K562 (cell line): ENCODE data around the gene USP16. TPM values are rescaled to one million over a fixed set of nuclear protein-coding genes. Genes with fewer than 3 reads are reported as not detected.

Source experiments
- BDP1 ChIP-seq: IDR thresholded peaks from 3 replicates; pipeline ENCODE4 v1.6.1; 2011; ENCODE audit not compliant: insufficient read length, insufficient read depth
- C11orf30 ChIP-seq: fragments of 450-650 bp; IDR thresholded peaks from 2 replicates; pipeline ENCODE4 v1.6.1; 2016; ENCODE audit warnings: low read depth, mild to moderate bottlenecking
- CEBPB ChIP-seq: fragments of 450-650 bp; IDR thresholded peaks from 2 replicates; pipeline ENCODE4 v1.6.1; 2016; ENCODE audit warnings: missing genetic modification characterization, missing compliant biosample characterization
- ETV6 ChIP-seq, 3 experiments: fragments of 150-350 bp in 1 of 3; sonication (generic) in 1 of 3; formaldehyde crosslinking in 1 of 3; IDR thresholded peaks; 2 replicates each; pipeline versions ENCODE4 v1.6.1 to v1.8.0; 2014 to 2022; ENCODE audit warnings: borderline replicate concordance in 2 of 3, low read depth in 2 of 3, antibody characterized with exemption in 1 of 3, low read length in 1 of 3, mild to moderate bottlenecking in 1 of 3, missing genetic modification reagents in 1 of 3
- EWSR1 ChIP-seq: fragments of 450-650 bp; IDR thresholded peaks from 2 replicates; pipeline ENCODE4 v1.6.1; 2018; ENCODE audit warnings: borderline replicate concordance, mild to moderate bottlenecking, low read depth, moderate library complexity; ENCODE audit not compliant: partially characterized antibody
- FIP1L1 ChIP-seq: fragments of 200-400 bp; formaldehyde crosslinking; IDR thresholded peaks from 2 replicates; pipeline ENCODE4 v1.6.1; 2018; ENCODE audit warnings: mild to moderate bottlenecking, low read depth, low read length; ENCODE audit not compliant: poor library complexity, severe bottlenecking
- FOXJ3 ChIP-seq: sonication (generic); formaldehyde crosslinking; IDR thresholded peaks from 2 replicates; pipeline ENCODE4 v1.4.0; 2020; ENCODE audit warnings: mild to moderate bottlenecking, missing genetic modification reagents
- FUS ChIP-seq: fragments of 200-400 bp; formaldehyde crosslinking; optimal IDR thresholded peaks from 2 replicates; pipeline ENCODE3; 2017; ENCODE audit warnings: low read depth, low read length
- GABPB1 ChIP-seq: sonication (generic); formaldehyde crosslinking; IDR thresholded peaks from 2 replicates; pipeline ENCODE4 v1.8.0; 2022; ENCODE audit warnings: mild to moderate bottlenecking, missing genetic modification reagents
- GTF2A2 ChIP-seq: IDR thresholded peaks from 2 replicates; pipeline ENCODE4 v1.6.1; 2016; ENCODE audit warnings: mild to moderate bottlenecking, missing genetic modification characterization, missing compliant biosample characterization
- KLF13 ChIP-seq: fragments of 450-650 bp; IDR thresholded peaks from 2 replicates; pipeline ENCODE4 v1.6.1; 2016; ENCODE audit warnings: missing genetic modification characterization, low read depth, mild to moderate bottlenecking, missing compliant biosample characterization, moderate library complexity, borderline replicate concordance
- NONO ChIP-seq, 2 experiments: fragments of 200-400 bp in 1 of 2; fragments of 450-650 bp in 1 of 2; formaldehyde crosslinking in 1 of 2; IDR thresholded peaks; 2 replicates each; pipeline ENCODE4 v1.6.1; 2017; ENCODE audit warnings: low read depth in 2 of 2, mild to moderate bottlenecking in 2 of 2, moderate library complexity in 2 of 2, low read length in 1 of 2
- NR3C1 ChIP-seq: sonication (generic); formaldehyde crosslinking; IDR thresholded peaks from 2 replicates; pipeline ENCODE4 v1.8.1; 2022; ENCODE audit warnings: missing genetic modification reagents
- RB1 ChIP-seq: fragments of 450-650 bp; IDR thresholded peaks from 2 replicates; pipeline ENCODE4 v1.6.1; 2017; ENCODE audit warnings: low read depth, mild to moderate bottlenecking
- SMAD3 ChIP-seq: fragments of 450-650 bp; formaldehyde crosslinking; conservative IDR thresholded peaks from 2 replicates; pipeline ENCODE4 v1.4.0; 2020; ENCODE audit warnings: mild to moderate bottlenecking
- TSC22D4 ChIP-seq: fragments of 450-650 bp; IDR thresholded peaks from 2 replicates; pipeline ENCODE4 v1.6.1; 2016; ENCODE audit warnings: missing genetic modification characterization, missing biosample characterization, control low read depth
- ZC3H8 ChIP-seq: fragments of 450-650 bp; IDR thresholded peaks from 2 replicates; pipeline ENCODE4 v1.6.1; 2017
- ZNF311 ChIP-seq: fragments of 250-450 bp; sonication (Bioruptor Pico); IDR thresholded peaks from 2 replicates; pipeline ENCODE4 v1.4.0; 2020; ENCODE audit warnings: mild to moderate bottlenecking, moderate library complexity
- ZNF583 ChIP-seq: fragments of 250-450 bp; sonication (Bioruptor Pico); IDR thresholded peaks from 2 replicates; pipeline ENCODE4 v1.4.0; 2020
- polyA plus RNA-seq, 8 experiments: library from polyadenylated mRNA; depleted of rRNA in 4 of 8; stranded (reverse) in 5 of 8; unstranded in 3 of 8; fragments of >200 nt; fragmentation: Nextera tagmentation in 2 of 8; fragmentation: Illumina TruSeq in 1 of 8; extraction: Ambion mirVana in 2 of 8; extraction: Trizol in 1 of 8; gene quantifications; 2 replicates each; pipeline versions ENCODE4 v1.2.1 to v1.2.3, GENCODE V29; 2011 to 2014; ENCODE audit warnings: inconsistent platforms in 1 of 8, missing spikeins in 1 of 8
- total RNA-seq, 7 experiments: library from RNA; depleted of rRNA in 6 of 7; stranded (reverse); fragments of >200 nt in 6 of 7; fragmentation: Illumina TruSeq in 2 of 7; extraction: Trizol in 2 of 7; gene quantifications; 2 replicates each; pipeline versions ENCODE4 v1.2.1 to v1.2.3, GENCODE V29; 2011 to 2021; ENCODE audit warnings: low replicate concordance in 1 of 7
- TF ChIP-seq, protein P1 (sequence below): sonication (generic); formaldehyde crosslinking; IDR thresholded peaks from 2 replicates; pipeline ENCODE4 v1.8.0; 2022; ENCODE audit warnings: mild to moderate bottlenecking, low read depth, missing genetic modification reagents
- TF ChIP-seq, protein P2 (sequence below): fragments of 450-650 bp; IDR thresholded peaks from 2 replicates; pipeline ENCODE4 v1.6.1; 2017; ENCODE audit warnings: mild to moderate bottlenecking, moderate library complexity
- TF ChIP-seq, protein P3 (sequence below): fragments of 450-650 bp; IDR thresholded peaks from 2 replicates; pipeline ENCODE4 v1.6.1; 2016; ENCODE audit warnings: antibody characterized with exemption
- TF ChIP-seq, protein P4 (sequence below): fragments of 450-650 bp; IDR thresholded peaks from 2 replicates; pipeline ENCODE4 v1.6.1; 2014; ENCODE audit warnings: low read depth, mild to moderate bottlenecking, moderate library complexity, borderline replicate concordance

USP16 gene
- total and polyA plus RNA-seq, 9 of the 15 experiments (the other 6 are each of a cell fraction or from before 2014, with no cell fraction given), result 38.4 to 90.9 (median 62.8) TPM

DNA sequence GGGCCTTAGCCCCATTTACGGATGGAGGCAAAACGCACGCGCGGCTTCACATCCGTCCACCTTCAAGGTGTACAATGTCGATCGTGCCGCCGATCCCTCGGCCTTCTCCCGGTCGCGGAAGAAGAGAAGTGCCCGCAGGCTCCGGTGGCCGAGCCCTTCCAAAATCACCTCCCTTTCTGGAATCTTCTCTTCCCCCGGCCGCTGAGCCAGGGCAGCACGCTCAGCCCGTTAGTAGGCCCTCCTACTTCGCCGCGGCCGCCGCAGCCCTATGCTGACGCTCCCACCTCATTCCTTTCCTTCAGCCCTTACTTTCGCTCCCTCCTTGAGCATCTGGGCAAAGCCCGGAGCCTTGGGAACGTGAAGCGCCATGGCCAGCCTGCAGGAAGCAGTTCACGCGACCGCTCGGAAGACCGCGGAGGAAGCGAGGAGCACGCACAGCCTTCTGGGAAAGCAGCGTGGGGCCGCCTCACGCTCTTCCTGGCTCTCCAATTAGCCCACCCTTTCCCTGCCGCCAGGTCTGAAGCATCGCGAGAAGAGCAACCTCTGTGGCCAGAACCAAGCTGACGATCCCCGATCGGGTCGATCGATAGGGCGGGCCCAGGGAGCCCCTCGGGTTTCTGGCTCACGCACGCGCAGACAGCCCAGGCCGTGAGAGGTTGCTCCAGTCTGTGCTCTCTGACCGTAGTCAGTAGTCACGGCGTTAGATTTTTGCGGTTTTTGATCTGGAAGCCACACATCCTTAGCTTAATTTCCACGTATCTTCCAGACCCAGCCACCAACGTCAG is 48.9 kb downstream of the USP16 start, which contains the start of gene CCT8 (continued):
- TF ChIP-seq, protein P1, sequence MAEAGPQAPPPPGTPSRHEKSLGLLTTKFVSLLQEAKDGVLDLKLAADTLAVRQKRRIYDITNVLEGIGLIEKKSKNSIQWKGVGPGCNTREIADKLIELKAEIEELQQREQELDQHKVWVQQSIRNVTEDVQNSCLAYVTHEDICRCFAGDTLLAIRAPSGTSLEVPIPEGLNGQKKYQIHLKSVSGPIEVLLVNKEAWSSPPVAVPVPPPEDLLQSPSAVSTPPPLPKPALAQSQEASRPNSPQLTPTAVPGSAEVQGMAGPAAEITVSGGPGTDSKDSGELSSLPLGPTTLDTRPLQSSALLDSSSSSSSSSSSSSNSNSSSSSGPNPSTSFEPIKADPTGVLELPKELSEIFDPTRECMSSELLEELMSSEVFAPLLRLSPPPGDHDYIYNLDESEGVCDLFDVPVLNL (CRISPR knock-in tag), result 0 out of 2 replicates have a peak, but pooled peaks have one; percentile 31
- TF ChIP-seq, protein P2, sequence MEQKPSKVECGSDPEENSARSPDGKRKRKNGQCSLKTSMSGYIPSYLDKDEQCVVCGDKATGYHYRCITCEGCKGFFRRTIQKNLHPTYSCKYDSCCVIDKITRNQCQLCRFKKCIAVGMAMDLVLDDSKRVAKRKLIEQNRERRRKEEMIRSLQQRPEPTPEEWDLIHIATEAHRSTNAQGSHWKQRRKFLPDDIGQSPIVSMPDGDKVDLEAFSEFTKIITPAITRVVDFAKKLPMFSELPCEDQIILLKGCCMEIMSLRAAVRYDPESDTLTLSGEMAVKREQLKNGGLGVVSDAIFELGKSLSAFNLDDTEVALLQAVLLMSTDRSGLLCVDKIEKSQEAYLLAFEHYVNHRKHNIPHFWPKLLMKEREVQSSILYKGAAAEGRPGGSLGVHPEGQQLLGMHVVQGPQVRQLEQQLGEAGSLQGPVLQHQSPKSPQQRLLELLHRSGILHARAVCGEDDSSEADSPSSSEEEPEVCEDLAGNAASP, result no peak
- TF ChIP-seq GTF2A2 (tag), result peak; percentile 22; the same call in 1 of the 2 replicates
- TF ChIP-seq, protein P3, sequence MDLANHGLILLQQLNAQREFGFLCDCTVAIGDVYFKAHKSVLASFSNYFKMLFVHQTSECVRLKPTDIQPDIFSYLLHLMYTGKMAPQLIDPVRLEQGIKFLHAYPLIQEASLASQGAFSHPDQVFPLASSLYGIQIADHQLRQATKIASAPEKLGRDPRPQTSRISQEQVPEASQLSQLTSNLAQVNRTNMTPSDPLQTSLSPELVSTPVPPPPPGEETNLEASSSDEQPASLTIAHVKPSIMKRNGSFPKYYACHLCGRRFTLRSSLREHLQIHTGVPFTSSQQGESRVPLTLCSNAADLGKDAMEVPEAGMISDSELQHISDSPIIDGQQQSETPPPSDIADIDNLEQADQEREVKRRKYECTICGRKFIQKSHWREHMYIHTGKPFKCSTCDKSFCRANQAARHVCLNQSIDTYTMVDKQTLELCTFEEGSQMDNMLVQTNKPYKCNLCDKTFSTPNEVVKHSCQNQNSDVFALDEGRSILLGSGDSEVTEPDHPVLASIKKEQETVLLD, result peak; percentile 94
- TF ChIP-seq ETV6 (IDR thresholded peaks at IDR 0.05; ENCODE audit: borderline replicate concordance in 1 of 2, low read depth in 2 of 2, low read length in 1 of 2), result no peak
- no peak for TF ChIP-seq ETV6 (CRISPR knock-in tag; IDR thresholded peaks at IDR 0.05; ENCODE audit: borderline replicate concordance)
- TF ChIP-seq NONO (IDR thresholded peaks at IDR 0.05; ENCODE audit: low read depth in 2 of 2, low read length in 1 of 2), result no peak
- TF ChIP-seq KLF13 (tag), result no peak
- TF ChIP-seq RB1, result peak; percentile 70; the same call in 1 of the 2 replicates
- peak; percentile 66; the same call in 1 of the 2 replicates for TF ChIP-seq GABPB1 (CRISPR knock-in tag)
- TF ChIP-seq CEBPB (tag), result no peak
- no peak for TF ChIP-seq FOXJ3
- no peak for TF ChIP-seq NR3C1 (CRISPR knock-in tag)
- TF ChIP-seq FUS, result no peak
- TF ChIP-seq TSC22D4 (tag), result no peak
- TF ChIP-seq EWSR1, result no peak
- peak; percentile 24; the same call in 1 of the 2 replicates for TF ChIP-seq ZNF583 (CRISPR knock-in tag)
- TF ChIP-seq ZNF311 (CRISPR knock-in tag), result no peak
- TF ChIP-seq, protein P4, sequence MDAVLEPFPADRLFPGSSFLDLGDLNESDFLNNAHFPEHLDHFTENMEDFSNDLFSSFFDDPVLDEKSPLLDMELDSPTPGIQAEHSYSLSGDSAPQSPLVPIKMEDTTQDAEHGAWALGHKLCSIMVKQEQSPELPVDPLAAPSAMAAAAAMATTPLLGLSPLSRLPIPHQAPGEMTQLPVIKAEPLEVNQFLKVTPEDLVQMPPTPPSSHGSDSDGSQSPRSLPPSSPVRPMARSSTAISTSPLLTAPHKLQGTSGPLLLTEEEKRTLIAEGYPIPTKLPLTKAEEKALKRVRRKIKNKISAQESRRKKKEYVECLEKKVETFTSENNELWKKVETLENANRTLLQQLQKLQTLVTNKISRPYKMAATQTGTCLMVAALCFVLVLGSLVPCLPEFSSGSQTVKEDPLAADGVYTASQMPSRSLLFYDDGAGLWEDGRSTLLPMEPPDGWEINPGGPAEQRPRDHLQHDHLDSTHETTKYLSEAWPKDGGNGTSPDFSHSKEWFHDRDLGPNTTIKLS, result peak; percentile 97
- TF ChIP-seq FIP1L1, result peak; percentile 71
- TF ChIP-seq C11orf30, result peak; percentile 84
- TF ChIP-seq ZC3H8, result no peak
- no peak for TF ChIP-seq SMAD3 (CRISPR knock-in tag)
- TF ChIP-seq BDP1, result no peak
